Measurements from ENCODE around the gene NDEL1. TPM values are rescaled to one million over a fixed set of nuclear protein-coding genes. Genes with fewer than 3 reads are reported as not detected.

The NDEL1 gene
- total and polyA plus RNA-seq, 2 donors (not counting 3 experiments of a cell fraction or from before 2014, with no cell fraction given): 60.0 to 87.4 TPM

DNA sequence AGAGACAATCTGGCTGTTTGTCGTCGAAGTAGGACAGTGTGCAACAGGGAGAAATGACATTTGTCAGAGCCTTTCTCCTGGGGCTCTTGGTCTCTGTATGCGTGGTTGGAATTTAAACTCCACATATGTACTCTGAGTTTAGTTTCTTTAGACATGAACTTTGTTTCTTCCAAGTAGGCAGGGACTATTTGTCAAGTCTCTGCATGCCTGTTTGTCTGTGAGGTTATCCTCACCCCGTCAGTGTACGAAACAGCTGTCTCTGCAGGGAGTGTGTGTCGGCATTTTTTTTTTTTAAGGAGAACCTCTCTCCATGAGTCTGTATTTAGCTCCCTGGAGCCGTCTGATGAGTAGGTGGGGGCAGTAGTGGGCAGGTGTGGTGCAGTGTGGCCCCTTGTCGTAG is 29.7 kb downstream of the NDEL1 start:
- DNase-seq (ENCODE audit: low read depth, low spot score) (no peak), FAIRE-seq (no peak)
- POLR2A ChIA-PET: no interaction called here
- intact Hi-C loops (cut with micrococcal nuclease): no loop called here
- Histone ChIP-seq H3K4me2 (ENCODE audit: insufficient read depth, low read length) (no peak overlapping the region), H3K9ac (replicated peaks; ENCODE audit: extremely low read depth, insufficient read depth, low read length) (no peak overlapping the region), H3K9me3 (replicated peaks; ENCODE audit: control insufficient read depth, insufficient read depth, low read length) (no peaks in the 10 kb centered on the region), H3K79me2 (ENCODE audit: control insufficient read depth, insufficient read depth, low read length) (peaks cover 39% of the 10 kb centered on the region), H3K27ac (ENCODE audit: insufficient read depth, low read depth, low read length) (no peak overlapping the region), H4K20me1 (replicated peaks; ENCODE audit: control insufficient read depth, extremely low read depth, insufficient read depth, low read length) (no peaks in the 10 kb centered on the region), H3K9me1 (replicated peaks; ENCODE audit: control insufficient read depth, extremely low read depth, insufficient read depth, low read length) (no peaks in the 10 kb centered on the region), H3K4me3 (replicated peaks in 1 of 3; ENCODE audit: insufficient read depth in 1 of 3, low read depth in 1 of 3, low read length in 3 of 3) (no peak overlapping the region), H3K4me1 (ENCODE audit: control insufficient read depth, extremely low read depth, insufficient read depth, low read length) (no peaks in the 10 kb centered on the region), H2AFZ (ENCODE audit: low read depth, low read length) (no peak overlapping the region), H3K36me3 (ENCODE audit: control insufficient read depth in 2 of 2, extremely low read depth in 1 of 2, insufficient read depth in 2 of 2, low read length in 2 of 2) (peaks cover 11 to 33% of the 10 kb centered on the region in 2 experiments), H3K27me3 (ENCODE audit: control insufficient read depth in 2 of 2, insufficient read depth in 2 of 2, low read length in 2 of 2) (no peaks in the 10 kb centered on the region)
- dilution Hi-C loops (cut with MboI; ENCODE audit: extremely low pct_ligation_motif_present, low sequenced_read_pairs): no loop called here
- no TSS peak for BruUV-seq (replicated peaks)
- CTCF ChIA-PET: no interaction called here
- TF ChIP-seq EZH2 (IDR thresholded peaks at IDR 0.05; ENCODE audit: borderline replicate concordance, low read depth, low read length, severe bottlenecking) (no peak), MYC (IDR thresholded peaks at IDR 0.05; ENCODE audit: low read depth, low read length) (no peak), JUN (IDR thresholded peaks at IDR 0.05; ENCODE audit: borderline replicate concordance, insufficient read depth, insufficient read length, low read depth) (no peak), CTCF (IDR thresholded peaks at IDR 0.05; ENCODE audit: extremely low read depth in 1 of 2, insufficient read depth in 1 of 2, low read depth in 1 of 2, low read length in 2 of 2) (no peak), POLR2A (IDR thresholded peaks at IDR 0.05; ENCODE audit: low read depth, low read length) (no peak), POLR2AphosphoS5 (IDR thresholded peaks at IDR 0.05; ENCODE audit: insufficient read depth, low read depth, low read length) (no peak), FOS (IDR thresholded peaks at IDR 0.05; ENCODE audit: borderline replicate concordance, insufficient read depth, low read length) (no peak), GATA2 (IDR thresholded peaks at IDR 0.05; ENCODE audit: insufficient read depth, insufficient read length, low read depth, low read length) (no peak), MAX (IDR thresholded peaks at IDR 0.05; ENCODE audit: insufficient read depth, insufficient read length) (no peak)
